HAP-1 (cell line): ENCODE data around the gene GPC3.
A peak's percentile ranks its signal among the peaks of the same experiment; 100 is the strongest.
"Not testable (repeated sequence)": the region's sequence is repeated elsewhere in the genome, so short reads cannot be mapped to it uniquely, and the experiment has no call there.

Experiments
- DNase-seq, 2 experiments: peaks; one replicate each; pipeline ENCODE4 v3.0.0-alpha.2; 2016 to 2020; ENCODE audit warnings: low spot score in 2 of 2
- H3K27me3 ChIP-seq: fragments of 250-450 bp; sonication (Bioruptor Pico); 2 replicates; pipeline ENCODE4 v1.5.1; 2020; ENCODE audit warnings: low read depth, mild to moderate bottlenecking, moderate library complexity
- H3K36me3 ChIP-seq: fragments of 250-450 bp; sonication (Bioruptor Pico); replicated peaks from 2 replicates; pipeline ENCODE4 v1.5.1; 2020; ENCODE audit warnings: mild to moderate bottlenecking
- H3K4me1 ChIP-seq: fragments of 250-450 bp; sonication (Bioruptor Pico); 2 replicates; pipeline ENCODE4 v1.5.1; 2020; ENCODE audit warnings: mild to moderate bottlenecking
- H3K4me3 ChIP-seq: fragments of 250-450 bp; sonication (Bioruptor Pico); 2 replicates; pipeline ENCODE4 v1.5.1; 2020; ENCODE audit warnings: mild to moderate bottlenecking, moderate library complexity
- H3K9me3 ChIP-seq: fragments of 250-450 bp; sonication (Bioruptor Pico); 2 replicates; pipeline ENCODE4 v1.5.1; 2020; ENCODE audit warnings: mild to moderate bottlenecking, moderate library complexity
- in situ Hi-C: fragments of 300-500 bp; cut with MboI; formaldehyde crosslinking; loops from 3 replicates; pipeline ENCODE4 v1.14.3; 2020; ENCODE audit warnings: low sequenced_read_pairs, inconsistent platforms, mixed read lengths

Gene GPC3

DNA sequence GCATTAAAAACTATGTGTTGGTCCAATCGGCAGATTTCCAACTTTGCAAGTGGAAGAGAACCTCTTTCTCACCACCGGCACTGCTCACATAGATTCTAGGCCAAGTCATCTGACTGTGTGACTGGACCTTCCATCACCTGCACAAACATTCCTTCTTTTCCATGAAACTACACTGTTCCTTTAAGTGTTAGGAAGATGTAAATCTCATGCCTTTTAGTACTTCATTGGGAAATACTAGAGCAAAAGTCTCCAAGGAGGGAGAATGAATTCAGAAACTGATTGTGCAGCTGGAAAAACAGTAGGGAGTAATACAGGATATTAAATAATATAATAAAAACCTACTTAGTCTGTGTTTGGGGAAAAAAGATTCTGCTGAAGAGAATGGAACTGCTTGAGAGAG lies 238.2 kb downstream of the GPC3 start:
- peaks cover 34% of the 10 kb centered on the region for H3K4me1 ChIP-seq
- in situ Hi-C loops, result no loop called here

DNA sequence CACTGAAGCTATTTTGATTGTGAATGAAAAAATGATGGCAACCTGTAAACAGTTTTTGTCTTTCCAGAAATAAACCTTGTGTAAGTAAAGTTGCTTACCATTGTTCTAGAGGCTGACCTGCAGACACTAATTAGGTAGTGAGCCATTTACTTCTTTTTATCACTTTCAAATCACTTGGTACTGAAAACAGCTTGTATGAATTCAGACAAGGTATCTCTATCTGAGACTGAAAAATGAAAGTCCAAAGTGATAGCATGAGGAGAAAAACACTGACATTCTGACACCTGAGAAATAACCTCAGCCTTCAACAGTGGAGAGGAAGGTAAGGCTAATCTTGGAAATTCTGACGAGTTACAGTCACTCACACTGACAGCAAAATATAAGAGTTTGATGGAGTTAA lies 238.8 kb downstream of the GPC3 start:
- Histone ChIP-seq H3K4me1 (peaks cover 34% of the 10 kb centered on the region), H3K27me3 (no peaks in the 10 kb centered on the region), H3K4me3 (no peak overlapping the region), H3K9me3 (no peaks in the 10 kb centered on the region), H3K36me3 (no peaks in the 10 kb centered on the region)
- DNase-seq, result no peak
- in situ Hi-C loops, result no loop called here

More for the DNA sequence above, 238.2 kb downstream of the GPC3 start:
- no peak for DNase-seq
- no peaks in the 10 kb centered on the region for H3K27me3 ChIP-seq
- H3K9me3 ChIP-seq, result no peaks in the 10 kb centered on the region
- H3K36me3 ChIP-seq, result peaks cover under 1% of the 10 kb centered on the region
- H3K4me3 ChIP-seq, result no peak overlapping the region

DNA sequence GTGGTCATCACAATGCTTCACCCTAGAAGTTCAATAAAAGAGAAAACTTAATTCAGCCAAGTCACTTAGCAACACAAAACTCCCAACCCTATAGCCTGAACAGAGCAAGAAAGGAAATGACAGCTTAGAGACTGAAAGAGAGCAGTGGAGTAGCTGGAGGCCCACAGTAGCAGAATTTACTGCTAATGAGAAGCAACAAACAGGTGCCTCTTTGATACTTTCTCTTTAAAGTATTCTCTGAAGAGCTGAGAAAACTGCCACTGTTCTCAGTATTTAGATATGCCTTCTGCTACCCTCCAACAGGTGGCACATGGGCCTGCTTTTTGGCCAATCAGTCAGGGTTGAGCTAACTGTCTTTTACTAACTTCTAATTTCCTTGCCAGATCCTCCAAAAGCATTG lies 240.0 kb downstream of the GPC3 start:
- H3K4me1 ChIP-seq, result peaks cover 27% of the 10 kb centered on the region
- no peak overlapping the region for H3K4me3 ChIP-seq
- no peaks in the 10 kb centered on the region for H3K27me3 ChIP-seq
- in situ Hi-C loops, result no loop called here
- H3K9me3 ChIP-seq, result no peaks in the 10 kb centered on the region
- H3K36me3 ChIP-seq, result no peaks in the 10 kb centered on the region
- DNase-seq, result no peak

DNA sequence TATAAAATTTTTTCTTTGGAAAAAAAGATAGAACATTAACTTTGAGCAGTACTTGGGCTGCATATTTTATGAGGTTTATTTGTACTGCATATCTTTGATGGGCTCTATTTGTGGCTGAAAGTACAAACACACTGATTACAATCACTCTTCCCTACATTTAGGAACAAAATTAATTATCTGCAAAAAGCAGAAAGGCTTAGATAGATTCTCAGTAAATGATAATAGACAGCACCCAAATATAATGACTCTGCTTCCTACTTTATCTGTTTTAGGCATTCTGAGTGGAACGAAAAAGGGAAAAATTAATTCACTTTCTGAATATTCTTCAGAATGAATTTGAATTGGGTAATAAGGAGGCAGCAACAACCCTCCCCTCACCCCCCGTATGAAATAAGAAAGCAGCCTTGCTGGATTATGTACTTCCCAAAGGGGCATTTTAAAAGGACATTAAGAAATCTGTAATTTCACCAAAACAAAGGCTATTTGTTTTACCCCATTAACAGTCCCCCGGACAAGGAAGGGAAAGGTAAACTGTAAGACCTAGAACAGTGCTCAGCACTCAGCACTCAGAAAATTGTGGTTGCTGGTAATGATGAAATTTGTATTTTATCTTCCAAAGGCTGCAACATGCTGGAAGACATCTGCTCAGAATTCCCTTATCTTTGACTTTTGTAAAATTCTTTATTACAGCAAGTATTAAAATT lies 242.6 kb downstream of the GPC3 start:
- peaks cover 19% of the 10 kb centered on the region for H3K4me1 ChIP-seq
- H3K36me3 ChIP-seq, result no peaks in the 10 kb centered on the region
- no peak for DNase-seq
- H3K27me3 ChIP-seq, result no peaks in the 10 kb centered on the region
- no peaks in the 10 kb centered on the region for H3K9me3 ChIP-seq
- in situ Hi-C loops, result no loop called here
- H3K4me3 ChIP-seq, result no peak overlapping the region

DNA sequence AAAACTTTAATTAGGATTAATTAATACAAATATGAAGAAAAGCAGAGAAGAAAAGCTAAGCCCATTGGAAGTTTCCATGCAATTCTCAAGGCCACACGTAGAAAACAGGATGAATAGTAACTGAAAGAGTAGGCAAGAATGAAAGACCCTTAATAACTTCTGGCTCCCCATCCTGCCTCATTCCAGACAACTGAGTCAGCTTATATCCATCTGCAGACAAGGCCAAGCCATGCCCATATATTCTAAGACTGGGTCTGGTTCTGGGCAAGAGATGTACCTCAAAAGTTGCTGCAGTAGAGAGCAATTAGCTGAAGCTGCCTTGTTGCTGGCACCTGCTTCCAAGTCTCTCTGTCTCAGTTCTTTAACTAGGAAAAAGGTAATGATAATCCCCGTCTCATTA lies 244.1 kb downstream of the GPC3 start:
- in situ Hi-C loops, result no loop called here
- H3K9me3 ChIP-seq, result no peaks in the 10 kb centered on the region
- peaks cover 19% of the 10 kb centered on the region for H3K4me1 ChIP-seq
- H3K36me3 ChIP-seq, result no peaks in the 10 kb centered on the region
- DNase-seq, result no peak
- H3K27me3 ChIP-seq, result no peaks in the 10 kb centered on the region
- H3K4me3 ChIP-seq, result no peak overlapping the region

DNA sequence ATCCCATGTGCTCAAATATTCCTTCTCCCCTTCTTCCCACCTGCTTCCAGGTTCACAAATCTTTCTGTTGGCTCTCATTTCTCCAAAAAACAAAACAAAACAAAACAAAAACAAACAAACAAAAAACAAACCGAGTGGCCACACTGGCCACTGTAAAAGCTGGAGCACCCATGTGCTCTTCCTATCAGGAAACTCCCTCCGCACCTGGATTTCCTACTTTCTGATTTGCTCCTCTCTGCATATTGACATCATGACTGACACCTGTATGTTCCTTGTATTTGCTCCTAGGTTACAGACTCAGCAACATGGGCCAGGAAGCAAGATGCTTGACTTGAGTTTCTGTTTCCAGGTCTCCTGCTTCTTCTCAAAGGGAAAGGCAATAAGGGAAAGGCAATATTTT lies 258.8 kb downstream of the GPC3 start:
- Histone ChIP-seq H3K9me3 (no peaks in the 10 kb centered on the region), H3K4me1 (peaks cover 24% of the 10 kb centered on the region), H3K36me3 (no peaks in the 10 kb centered on the region; the same call in 1 of the 2 replicates), H3K27me3 (no peaks in the 10 kb centered on the region), H3K4me3 (no peak overlapping the region)
- in situ Hi-C loops, result no loop called here
- no peak for DNase-seq

DNA sequence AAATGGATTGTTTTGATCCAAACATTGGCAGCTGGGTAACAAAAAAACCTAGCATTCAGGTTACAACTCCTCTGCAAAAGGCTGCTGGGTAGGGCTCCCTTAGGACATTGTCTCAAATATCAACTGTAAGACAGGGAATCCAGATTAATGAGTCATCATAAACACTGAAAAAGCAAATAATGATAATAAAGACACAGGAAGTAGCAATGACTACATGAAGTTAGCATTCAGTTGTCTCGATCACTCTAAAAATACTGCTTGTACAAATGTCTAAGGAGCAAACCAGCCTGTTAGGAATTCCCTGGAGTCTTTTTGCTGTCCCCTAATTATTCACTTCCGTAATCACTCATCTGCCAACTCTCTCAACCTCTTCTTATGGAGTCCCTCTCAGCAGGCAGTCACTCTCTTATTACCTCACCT lies 259.2 kb downstream of the GPC3 start:
- no peaks in the 10 kb centered on the region for H3K9me3 ChIP-seq
- in situ Hi-C loops, result no loop called here
- H3K36me3 ChIP-seq, result no peaks in the 10 kb centered on the region; the same call in 1 of the 2 replicates
- H3K4me1 ChIP-seq, result peaks cover 24% of the 10 kb centered on the region
- no peaks in the 10 kb centered on the region for H3K27me3 ChIP-seq
- DNase-seq, result no peak
- no peak overlapping the region for H3K4me3 ChIP-seq

DNA sequence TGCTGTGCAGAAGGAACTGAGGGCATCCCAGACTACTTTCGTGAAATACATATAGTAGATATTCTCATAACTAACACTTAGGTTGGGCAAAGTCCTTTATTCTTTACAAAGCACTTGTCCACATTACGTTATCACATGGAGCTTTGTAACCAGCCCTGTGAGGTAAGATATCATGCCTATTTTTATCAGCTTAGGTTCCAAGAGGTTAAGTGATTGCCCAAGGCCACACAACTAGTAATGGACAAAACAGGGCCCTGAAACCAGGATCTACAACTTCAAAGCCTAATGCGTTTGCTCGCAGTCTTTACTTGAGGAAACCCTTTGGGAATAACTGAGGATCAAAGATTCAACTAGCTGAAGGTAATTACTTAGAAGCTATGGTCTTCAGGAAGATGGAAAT lies 261.5 kb downstream of the GPC3 start:
- no peaks in the 10 kb centered on the region for H3K27me3 ChIP-seq
- H3K4me1 ChIP-seq, result peaks cover 6% of the 10 kb centered on the region; the same call in 1 of the 2 replicates
- no peak for DNase-seq
- in situ Hi-C loops, result no loop called here
- no peak overlapping the region for H3K4me3 ChIP-seq
- peaks cover 3% of the 10 kb centered on the region for H3K9me3 ChIP-seq
- peaks cover 6% of the 10 kb centered on the region for H3K36me3 ChIP-seq

DNA sequence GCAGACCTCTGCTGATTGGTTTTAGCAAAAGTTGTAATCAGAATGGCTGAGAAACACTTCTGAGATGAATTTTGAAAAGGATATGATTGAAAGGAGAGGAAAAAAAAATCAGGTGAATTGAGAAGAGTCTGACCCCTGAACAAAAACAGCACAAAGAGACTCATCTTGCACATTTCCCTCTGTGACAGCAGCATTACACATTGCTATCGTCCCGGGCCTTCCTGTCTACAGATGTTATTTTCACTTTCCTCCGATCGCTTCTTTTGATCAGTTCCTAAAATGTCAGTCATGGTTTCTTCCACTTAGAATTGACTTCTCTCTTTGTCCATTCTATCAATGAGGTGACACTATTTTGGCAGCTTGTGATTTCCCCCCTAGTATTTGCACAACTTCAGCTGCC lies 262.6 kb downstream of the GPC3 start:
- no peak for DNase-seq
- peaks cover 3% of the 10 kb centered on the region for H3K9me3 ChIP-seq
- peaks cover 6% of the 10 kb centered on the region for H3K36me3 ChIP-seq
- no peaks in the 10 kb centered on the region for H3K27me3 ChIP-seq
- H3K4me1 ChIP-seq, result peaks cover 6% of the 10 kb centered on the region; the same call in 1 of the 2 replicates
- no peak overlapping the region for H3K4me3 ChIP-seq
- in situ Hi-C loops, result no loop called here

DNA sequence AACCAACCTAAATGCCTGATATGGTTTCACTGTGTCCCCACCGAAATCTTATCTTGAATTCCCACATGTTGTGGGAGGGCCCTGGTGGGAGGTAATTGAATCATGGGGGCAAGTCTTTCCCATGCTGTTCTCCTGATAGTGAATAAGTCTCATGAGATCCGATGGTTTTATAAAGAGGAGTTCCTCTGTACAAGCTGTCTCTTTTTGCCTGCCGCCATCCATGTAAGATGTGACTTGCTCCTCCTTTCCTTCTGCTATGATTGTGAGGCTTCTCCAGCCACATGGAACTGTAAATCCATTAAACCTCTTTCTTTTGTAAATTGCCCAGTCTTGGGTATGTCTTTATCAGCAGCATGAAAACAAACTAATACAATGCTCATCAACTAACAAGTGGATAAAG lies 265.1 kb downstream of the GPC3 start:
- H3K27me3 ChIP-seq, H3K4me1 ChIP-seq, H3K9me3 ChIP-seq, DNase-seq, H3K36me3 ChIP-seq, H3K4me3 ChIP-seq, in situ Hi-C loops: not testable (repeated sequence)

DNA sequence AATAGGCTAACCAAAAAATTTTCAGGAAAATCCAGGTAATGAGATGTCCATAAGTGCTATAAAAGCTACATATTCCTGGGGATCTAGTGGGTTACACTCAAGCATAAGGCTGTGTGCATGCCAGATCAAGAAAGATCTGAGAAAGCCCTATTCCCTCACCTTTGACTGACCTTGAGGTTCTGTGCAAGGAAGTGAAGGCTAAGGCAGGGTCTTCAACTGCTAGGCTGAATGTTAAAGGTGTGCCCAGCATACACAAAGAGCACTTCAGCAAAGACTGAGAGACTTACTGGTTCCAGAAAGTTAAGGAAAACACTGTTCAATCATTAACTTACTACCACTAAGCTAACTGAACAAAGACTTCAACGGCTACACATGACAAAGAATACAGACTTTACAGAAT lies 269.7 kb downstream of the GPC3 start:
- DNase-seq, result no peak
- Histone ChIP-seq H3K4me3 (no peak overlapping the region), H3K27me3 (no peaks in the 10 kb centered on the region), H3K9me3 (peaks cover 8% of the 10 kb centered on the region), H3K36me3 (peaks cover 6% of the 10 kb centered on the region), H3K4me1 (peaks cover 20% of the 10 kb centered on the region)
- in situ Hi-C loops, result no loop called here

DNA sequence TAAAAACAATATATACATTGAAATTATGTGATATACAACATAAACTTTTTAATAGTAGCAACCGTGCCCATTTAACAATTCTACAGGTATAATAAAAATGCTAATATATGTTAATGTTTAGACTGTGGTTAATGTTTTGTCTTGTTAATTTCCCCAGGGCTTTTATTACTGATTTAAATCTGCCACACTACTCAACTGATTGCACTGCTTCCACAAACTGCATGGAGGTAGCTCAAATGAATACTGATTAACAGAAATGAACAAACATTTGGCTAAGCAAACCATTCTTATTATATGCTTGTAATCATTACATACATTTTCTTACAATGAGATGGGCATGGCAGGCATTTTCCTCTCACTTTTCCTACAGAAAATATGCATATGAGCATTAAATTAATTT lies 275.9 kb downstream of the GPC3 start:
- DNase-seq, result peak in 1 of 2 experiments; percentile 85
- no peaks in the 10 kb centered on the region for H3K9me3 ChIP-seq
- H3K36me3 ChIP-seq, result no peaks in the 10 kb centered on the region
- in situ Hi-C loops, result no loop called here
- H3K27me3 ChIP-seq, result no peaks in the 10 kb centered on the region
- H3K4me3 ChIP-seq, result no peak overlapping the region
- H3K4me1 ChIP-seq, result peaks cover 35% of the 10 kb centered on the region

DNA sequence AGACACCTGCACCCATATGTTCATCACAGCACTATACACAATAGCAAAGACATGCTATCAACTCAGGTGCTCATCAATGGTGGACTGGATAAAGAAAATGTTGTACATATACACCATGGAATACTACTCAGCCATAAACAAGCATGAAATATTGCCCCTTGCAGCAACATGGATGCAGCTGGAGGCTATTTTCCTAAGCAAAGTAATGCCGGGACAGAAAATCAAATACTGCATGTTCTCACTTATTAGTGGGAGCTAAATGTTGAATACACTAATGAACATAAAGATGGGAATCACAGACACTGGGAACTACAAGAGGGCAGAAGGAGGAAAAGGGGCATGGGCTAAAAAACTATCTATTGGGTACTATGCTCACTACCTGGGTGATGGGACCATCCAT lies 278.5 kb downstream of the GPC3 start:
- no peak for DNase-seq
- H3K9me3 ChIP-seq, result no peaks in the 10 kb centered on the region
- H3K36me3 ChIP-seq, result no peaks in the 10 kb centered on the region
- peaks cover 32% of the 10 kb centered on the region for H3K4me1 ChIP-seq
- in situ Hi-C loops, result no loop called here
- H3K27me3 ChIP-seq, result no peaks in the 10 kb centered on the region
- H3K4me3 ChIP-seq, result no peak overlapping the region

DNA sequence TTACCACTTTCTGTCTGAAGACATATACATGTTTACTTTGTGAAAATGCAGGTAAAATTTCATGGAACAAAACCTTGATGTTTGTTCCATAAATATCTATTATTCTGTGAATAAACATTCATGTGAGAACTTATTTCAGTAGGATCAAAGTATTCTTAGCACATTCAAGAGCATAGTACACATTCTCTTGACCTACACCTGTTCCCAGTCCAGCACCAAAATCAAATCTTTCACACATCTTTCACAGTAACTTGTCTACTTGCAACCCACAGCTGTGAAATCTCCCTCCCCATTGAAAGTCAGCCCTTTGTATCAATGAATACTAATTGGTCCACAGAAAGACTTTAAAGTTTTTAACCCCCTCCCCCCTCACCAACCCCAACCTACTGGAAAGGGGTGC lies 283.2 kb downstream of the GPC3 start:
- H3K9me3 ChIP-seq, result no peaks in the 10 kb centered on the region
- in situ Hi-C loops, result no loop called here
- H3K27me3 ChIP-seq, result no peaks in the 10 kb centered on the region
- H3K36me3 ChIP-seq, result no peaks in the 10 kb centered on the region; the same call in 1 of the 2 replicates
- DNase-seq, result no peak
- peaks cover 45% of the 10 kb centered on the region for H3K4me1 ChIP-seq
- no peak overlapping the region for H3K4me3 ChIP-seq
